DMS 273 (cell line): ENCODE data around the gene CNTNAP4.

Experiments
- DNase-seq: peaks from one replicate; lab custom pipeline; 2025; ENCODE audit not compliant: unreplicated experiment; lab: John Stamatoyannopoulos, UW

Gene CNTNAP4

DNA sequence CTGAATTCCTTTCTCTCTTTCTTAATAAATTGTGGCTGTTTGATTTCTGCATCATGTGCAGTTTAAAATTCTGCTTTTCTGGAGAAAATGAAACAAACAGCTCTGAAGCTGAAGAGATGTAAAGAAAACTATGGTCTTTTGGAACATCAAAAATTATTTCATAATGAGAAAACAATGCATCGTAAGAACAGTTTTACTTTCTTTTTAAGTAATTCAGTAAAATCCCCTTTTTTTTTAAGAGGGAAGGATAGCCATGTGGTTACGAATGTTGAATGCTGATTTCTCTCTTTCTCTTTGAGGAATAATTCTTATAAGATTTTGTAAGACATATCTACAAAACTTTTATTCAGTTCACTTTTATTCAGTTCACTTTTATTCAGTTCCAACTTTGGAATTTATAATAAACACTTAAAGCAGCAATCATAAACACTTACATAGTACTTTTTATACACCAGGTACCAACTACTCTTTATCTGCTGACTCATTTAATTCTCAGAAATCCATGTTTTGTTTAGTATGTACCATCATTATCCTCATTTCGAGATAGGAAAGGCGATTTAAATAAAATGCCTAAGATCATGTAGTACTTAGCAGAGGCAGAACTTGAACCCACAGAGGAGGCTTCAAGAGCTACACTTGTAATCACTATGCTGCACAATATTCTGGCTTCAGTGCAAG lies 26.6 kb downstream of the CNTNAP4 start:
- no peak for DNase-seq

DNA sequence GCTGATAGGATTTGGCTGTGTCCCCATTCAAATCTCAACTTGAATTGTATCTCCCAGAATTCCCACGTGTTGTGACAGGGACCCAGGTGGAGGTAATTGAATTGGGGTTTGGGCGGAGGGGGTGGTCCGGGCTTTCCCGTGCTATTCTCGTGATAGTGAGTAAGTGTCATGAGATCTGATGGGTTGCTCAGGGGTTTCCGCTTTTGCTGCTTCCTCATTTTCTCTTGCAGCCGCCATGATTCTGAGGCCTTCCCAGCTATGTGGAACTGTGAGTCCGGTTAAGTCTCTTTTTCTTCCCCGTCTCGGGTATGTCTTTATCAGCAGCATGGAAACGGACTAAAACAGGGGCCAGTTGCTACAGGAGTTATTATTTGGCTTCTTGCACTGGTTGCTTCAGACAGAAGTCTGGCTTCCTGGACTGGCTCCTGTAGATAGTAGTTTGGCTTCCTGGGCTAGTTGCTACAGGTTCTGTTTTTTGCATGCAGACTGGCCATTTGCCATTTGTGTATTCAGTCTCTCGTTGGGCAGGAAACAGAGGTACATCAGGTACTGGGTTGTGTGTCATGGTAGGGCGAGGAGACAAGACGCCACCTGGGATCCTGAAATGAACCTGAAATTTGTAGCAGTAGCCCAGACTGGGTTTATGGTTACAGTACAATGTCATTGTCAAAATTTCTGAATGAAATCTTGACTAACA lies 32.6 kb downstream of the CNTNAP4 start:
- no peak for DNase-seq

DNA sequence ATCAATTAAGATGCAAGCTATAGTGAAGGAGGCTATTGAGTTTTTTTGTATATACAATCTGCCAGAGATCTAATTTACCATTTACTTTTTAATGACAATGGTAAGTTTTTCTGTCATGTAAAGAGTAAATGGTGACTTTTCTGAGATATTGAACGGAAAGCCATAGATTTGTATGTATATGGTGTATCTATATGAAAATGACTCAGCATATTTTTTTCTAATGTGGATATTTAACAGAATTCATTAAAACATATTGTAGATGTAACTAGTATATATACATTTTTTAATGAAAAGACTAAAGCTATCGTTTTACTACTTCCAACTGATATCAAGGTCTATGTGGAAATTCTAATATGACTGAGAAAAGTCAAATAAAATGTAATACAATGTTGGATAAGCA lies 34.1 kb downstream of the CNTNAP4 start:
- no peak for DNase-seq

DNA sequence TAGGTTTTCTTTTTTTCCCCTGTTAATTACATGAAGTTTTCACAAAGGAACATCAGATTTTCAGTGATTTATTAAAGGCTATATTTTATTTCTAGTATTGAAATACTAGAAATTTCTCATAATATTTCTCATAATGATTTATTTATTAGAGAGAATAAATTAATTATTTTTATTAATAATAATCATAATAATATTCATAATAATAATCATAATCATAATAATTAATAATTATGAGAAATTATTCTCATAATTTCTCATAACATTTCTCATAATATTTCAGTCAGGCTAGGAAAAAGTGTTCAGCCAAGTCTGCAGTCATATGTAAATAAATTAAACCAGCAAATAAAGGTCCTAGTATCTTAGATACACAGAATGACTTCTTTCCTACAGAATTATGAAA lies 41.4 kb downstream of the CNTNAP4 start:
- no peak for DNase-seq

DNA sequence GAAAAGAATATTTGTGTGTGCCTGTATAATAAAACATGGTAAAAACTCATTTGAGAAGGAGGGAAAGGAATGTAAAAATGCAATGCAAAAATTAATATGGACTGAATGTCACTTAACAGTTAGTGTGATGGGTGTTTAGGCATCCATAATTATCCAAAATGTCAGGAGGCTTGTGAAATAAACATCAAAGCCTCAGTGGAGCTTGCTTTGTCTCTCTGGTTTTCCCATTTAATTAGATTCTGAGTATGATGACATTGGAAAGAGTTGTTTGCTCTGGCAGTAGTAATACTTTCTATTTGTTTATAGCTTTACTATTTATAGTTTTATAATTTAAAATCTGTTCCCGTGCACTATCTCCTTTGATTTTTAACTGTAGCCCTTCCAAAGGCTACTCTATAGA lies 51.9 kb downstream of the CNTNAP4 start:
- DNase-seq: no peak

DNA sequence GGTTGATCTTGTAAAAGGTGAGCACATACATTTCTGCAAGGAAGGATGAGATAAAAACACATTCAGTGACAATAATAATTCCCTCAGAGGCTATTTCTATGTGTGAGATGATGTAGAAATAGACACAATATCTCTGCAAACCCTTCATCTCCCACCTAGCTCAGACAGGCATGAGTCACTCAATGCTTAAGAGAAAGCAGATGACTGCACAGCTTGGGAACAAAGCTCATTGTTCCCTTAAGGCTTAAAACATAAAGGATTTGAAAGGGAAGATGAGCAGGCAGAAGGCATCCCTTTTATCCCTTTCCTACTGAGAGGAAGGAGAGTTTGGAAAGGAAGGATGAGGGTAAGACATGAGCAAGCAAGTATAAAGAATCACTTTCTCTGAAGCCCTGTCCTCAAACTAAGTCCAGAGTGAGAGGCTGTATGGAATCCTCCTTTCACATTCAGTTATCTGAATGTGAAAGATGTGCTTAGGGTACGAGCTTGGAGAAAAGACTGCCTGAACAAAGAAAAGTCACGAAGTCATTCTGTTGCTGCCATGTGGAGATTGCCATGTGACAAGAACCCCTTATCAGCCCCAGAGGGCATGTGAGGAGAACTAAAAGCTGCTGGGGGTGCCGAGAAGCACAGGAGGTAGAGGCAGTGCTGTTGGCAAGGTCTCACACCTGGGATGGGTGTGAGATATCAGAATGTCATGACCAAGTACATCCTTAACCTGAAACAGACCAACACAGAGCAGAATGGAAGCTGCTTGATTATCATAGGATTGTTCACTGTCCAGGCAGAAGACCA lies 58.2 kb downstream of the CNTNAP4 start:
- DNase-seq: no peak

DNA sequence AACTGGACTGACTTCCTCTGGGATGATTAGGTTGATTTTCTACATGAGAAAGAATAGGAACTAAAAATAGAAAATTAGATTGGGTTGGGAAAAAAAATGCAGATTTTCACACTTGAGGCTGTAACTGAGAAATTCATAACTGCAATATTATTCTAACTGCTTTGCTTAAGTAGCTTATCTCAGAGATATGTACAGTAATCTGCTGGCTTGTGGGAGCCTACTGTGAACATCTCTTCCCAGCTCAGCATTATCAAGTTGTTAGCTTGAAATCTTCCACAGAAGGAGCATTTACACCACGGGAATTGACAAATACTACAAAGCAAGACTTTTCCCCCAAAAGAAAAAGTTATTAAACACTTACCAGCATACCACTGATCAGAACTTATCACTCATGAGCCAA lies 58.9 kb downstream of the CNTNAP4 start:
- DNase-seq: no peak

DNA sequence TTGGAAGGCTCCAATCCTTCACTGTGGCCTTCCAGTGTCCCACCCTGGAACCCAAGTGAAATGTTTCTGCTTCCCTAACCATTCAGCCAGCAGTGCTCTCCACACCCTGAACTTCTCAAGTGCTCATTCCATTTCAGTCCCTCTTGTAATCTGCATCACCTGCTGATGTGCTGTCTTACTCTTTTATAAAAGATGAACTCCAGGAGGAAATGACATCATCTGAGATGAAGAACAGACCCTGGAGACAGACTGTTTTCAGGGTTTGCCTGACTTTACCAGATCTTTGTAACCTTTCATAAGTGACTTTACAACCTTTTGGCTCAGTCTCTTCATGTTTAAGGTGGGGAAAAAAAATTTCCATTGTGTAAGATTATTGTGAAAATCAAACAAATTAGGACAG lies 61.3 kb downstream of the CNTNAP4 start:
- no peak for DNase-seq

DNA sequence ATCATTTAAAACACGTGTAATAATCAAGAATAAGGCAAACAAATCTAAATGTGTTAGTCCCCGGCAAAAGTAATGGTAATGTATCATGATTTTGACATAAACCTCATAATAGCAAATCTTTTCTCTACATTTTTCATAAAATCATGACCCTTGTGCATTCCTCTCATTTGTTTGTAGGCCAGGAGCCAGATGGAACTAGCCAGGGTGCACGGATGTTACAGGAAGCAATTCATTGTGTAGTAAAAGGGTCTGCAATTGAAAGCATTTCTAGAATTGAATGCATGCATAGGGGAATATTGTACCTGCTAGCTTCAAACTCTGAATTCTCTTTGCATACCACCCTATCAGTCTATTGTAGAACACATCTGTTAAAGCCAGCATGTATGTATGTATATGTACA lies 66.6 kb downstream of the CNTNAP4 start:
- DNase-seq: no peak

DNA sequence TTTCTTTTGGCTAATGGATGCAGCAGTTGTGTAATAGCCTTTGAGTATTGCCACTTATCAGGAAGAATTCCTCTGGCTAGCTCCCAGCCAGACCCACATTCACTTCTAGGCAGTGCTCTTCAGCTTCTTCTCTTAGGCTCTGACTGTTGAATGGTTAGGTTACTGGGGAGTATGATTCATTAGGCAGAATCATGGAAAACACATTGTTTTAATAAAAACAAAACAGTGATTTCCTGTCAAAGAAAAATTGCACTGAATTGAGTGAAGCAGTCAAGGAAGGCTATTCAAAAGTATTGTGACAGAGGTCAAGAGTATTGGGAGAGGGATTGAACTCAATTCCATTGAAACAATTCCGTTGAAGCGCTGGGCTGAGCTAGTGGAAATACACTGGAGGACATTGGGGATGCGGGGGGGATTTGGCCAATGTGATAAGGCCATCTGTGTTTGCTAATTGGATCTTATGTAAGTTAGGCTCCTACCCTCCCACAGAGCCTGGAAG lies 68.0 kb downstream of the CNTNAP4 start:
- DNase-seq: no peak

DNA sequence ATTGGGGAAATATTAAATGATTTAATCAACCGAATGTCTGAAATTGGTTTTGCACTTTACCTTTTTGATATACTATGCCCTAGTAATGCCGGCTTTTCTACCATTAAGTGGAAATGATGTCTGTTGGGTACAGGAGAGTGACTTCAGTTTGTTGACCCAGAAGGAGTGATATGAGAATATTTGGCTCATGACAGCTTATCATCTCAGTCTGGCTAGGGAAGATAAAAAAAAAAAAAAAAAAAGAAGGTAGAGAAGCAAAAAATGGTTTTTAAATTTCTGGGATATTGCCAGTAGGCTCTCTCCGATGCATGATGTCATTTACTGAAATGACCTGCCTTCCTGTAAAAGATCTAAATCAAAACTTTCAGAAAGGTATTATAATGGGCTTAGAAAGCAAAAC lies 69.0 kb downstream of the CNTNAP4 start:
- DNase-seq: no peak

DNA sequence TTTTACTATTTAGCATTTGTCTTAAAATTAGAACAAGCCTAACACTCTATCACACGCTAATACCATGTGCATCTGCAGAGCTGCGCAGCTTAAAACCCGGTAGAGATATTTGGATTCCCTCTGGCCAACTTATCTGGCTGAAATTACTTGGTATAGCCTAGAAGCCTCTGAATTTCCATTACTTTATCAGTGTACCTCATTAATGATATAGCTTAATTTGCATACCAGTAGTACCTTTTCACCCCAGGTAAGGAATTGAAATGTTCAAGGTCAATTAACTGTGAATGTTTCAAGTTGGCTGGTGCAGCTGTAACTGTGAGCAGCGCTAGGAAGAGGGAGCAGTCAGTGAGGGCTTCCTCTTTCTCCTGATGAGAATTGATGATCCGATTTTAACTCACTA lies 74.2 kb downstream of the CNTNAP4 start:
- no peak for DNase-seq

DNA sequence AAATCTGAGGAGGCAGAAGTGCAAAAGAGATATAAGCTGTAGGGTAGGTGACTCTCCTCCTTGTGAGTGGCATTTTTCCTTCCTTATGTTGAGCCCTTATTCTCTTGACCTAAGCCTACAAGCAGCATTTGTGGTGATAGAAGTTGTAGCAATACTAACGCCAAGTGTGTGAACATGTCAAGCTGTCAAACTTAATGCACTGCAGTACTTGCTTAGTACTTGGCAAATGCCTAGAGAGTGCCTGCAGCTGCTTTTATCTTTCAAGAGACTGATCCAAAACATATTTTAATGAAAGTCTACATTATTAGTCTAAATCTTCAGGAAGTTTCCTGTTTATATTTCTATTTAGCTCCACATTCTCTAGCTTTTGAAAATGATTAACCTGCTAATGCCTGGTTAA lies 83.2 kb downstream of the CNTNAP4 start:
- DNase-seq: no peak

DNA sequence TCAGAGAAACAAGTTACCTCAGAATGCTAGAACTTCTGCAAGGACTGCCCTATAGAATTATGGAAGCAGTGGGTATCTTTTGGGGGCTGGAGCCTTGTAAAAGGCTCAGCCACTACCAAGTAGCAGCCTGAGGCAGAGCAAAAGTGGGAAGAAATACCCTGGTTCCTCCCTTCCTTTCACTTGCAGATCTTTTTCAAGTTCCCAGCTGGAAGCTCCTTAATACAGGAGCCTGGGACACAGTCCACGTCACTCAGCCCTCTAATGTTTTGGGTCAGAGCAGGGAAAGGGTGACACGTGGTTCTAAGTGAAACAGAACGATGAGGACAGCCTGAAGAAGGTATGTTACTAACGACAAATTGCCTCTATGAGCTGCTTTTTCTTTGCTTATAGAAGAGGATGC lies 93.1 kb downstream of the CNTNAP4 start:
- DNase-seq: no peak

DNA sequence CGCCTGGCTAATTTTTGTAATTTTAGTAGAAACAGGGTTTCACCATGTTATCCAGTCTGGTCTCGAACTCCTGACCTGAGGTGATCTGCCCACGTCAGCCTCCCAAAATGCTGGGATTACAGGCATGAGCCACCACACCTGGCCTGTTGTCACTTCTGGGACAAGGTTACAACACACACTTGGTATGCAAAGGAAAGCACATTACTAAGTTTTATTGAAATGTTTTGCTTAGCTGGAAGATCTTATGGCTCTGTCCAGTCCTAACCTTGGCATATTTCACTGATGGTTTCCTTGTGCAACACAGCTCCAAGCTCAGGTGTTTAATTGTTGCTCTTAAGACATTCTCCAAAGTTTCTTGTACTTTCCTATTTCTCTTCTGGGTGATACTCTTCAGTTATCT lies 94.2 kb downstream of the CNTNAP4 start:
- no peak for DNase-seq

DNA sequence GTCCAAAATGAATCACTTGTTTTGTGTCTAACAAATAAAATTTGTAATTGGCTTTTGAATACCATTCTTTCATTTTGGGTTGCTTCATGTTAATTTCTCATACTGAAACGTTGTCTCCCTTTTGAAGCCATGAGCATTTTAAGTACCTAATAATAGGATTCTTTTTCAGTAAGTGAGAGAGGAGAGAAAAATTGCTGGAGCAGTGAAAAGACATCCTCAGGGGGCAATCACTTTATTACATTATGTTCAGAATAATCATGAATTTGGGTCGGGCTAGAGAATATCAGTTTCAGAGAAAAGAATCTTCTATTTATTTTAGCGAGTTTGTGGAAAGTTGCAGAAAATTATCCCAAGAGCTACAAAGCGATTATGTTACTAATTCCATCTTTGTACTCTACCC lies 96.8 kb downstream of the CNTNAP4 start:
- DNase-seq: no peak

DNA sequence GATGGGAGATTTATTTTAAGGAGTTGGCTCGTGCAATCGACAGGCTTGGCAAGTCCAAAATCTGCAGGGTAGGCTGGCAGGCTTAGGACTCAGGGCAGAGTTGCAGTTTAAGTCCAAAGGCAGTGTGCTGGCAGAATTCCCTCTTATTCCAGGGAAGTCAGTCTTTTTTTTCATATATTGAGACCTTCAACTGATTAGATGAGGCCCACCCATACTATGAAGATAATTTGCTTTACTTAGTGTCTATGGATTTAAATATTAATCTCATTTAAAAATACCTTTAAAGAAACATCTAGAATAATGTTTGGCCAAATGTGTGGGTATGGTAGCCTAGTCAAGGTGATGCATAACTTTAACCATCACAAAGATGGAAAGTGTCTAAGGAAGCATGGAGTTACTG lies 99.8 kb downstream of the CNTNAP4 start:
- no peak for DNase-seq

DNA sequence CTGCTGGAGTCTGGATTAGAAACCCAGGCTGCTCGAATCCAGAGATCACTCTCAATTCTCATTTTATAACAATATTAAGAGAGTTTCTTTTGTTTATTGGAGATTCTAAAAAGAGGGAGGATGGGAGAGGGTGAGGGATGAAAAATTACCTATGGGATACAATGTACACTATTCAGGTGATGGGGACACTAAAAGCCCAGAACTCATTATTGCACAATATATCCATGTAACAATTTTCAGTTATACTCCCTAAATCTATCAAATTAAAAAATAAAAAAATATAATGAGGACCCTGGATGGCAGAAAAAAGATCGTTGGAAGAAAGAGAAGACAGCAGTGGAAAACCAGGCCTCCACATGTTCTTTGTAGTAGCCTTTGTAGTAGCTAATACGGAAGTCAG lies 100.8 kb downstream of the CNTNAP4 start:
- no peak for DNase-seq

DNA sequence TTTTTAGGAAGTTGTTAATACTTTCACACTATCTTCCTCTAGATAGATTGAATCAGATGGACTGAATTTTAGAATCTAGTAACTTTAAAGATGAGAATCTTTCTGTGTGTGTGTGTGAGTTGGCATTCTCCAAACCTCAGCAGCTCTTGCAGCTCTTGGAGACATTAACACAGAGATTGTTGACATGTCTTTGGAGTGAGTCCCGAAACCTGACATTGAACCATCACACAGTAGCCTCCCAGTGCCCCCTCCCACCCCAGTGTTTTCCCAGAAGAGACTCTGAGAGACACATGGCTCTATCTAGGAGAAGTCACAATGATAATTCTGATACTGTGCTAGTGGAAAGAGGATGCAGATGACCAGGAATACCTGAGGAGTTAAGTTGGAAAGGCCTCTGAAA lies 103.9 kb downstream of the CNTNAP4 start:
- DNase-seq: no peak

DNA sequence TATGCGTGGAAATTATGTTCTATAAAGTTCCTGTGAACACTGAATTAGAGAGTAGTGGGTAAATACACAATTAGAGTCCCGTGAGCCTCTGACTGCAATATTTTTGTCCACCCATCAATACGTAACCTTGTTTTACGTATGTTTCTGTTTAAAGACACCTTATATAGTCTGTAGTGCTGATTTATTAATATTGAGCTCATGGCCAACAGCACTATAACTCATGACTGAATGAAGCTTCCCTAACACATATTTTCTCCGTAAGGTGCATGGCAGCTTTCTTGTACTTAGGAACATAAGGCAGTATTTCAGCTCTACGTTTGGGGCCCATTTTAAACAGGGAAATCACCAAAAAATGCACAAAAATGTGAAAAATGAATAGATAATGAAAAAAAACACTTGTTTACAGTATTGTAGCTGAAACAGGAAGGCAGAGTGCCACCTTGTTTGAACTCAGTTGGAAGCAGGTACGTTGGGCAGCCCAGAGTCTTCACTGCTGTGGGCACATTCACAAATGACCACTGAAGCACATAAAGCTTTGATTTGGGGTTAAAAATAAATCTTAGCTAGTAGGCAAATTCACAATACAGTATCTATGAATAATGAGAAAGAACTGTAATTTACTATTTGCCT lies 108.5 kb downstream of the CNTNAP4 start:
- no peak for DNase-seq

DNA sequence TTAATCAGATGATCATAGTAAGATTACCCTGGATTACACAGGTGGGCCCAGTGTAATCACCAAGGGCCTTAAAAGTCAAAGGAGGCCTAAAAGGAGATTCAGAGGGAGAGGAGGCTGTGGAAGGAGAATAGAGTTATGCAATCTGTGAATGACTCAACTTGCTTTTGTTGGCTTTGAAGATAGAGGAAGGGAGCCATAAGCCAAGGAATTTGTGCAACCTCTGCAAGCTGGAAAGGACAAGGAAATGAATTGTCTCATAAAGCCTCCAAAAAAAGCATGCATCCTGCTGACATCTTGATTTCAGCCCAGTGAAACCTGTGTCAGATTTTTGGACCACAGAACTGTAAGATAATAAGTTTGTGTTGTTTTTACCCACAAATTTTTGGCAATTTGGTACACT lies 109.6 kb downstream of the CNTNAP4 start:
- no peak for DNase-seq

DNA sequence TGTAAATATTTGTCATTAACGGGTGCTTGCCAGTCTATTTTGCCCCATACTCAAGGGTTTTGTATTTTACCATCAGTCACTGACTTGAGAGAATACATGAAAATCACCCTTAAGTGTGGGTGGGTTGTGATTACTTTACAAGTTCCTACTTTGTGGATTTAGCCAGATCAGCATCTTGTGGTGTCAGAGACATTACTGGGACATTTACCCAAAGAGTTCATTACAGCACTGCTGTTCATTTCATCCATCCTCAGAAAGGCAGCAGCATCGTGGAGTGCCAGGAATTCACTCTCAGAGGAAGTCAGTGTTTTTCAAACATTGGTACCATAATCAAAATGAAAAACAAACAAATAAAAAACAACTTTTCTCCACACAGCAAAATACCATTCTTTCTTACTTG lies 110.8 kb downstream of the CNTNAP4 start:
- no peak for DNase-seq
